Globus pallidus (tissue), 1 donor: ENCODE results near the gene CBARP.

ENCODE experiments used
- DNase-seq: peaks from one replicate; pipeline ENCODE4 v3.0.0-alpha.2; 2015; ENCODE audit warnings: low spot score

Gene CBARP

GRCh38 chr19:1265615-1266128, 27.9 kb upstream of the CBARP start:
- no peak for DNase-seq

GRCh38 chr19:1264801-1265614, 27.2 kb upstream of the CBARP start:
- DNase-seq: no peak

GRCh38 chr19:1263188-1263587, 25.4 kb upstream of the CBARP start:
- no peak for DNase-seq

GRCh38 chr19:1262623-1263123, 24.9 kb upstream of the CBARP start:
- DNase-seq: no peak

GRCh38 chr19:1261798-1262622, 24.2 kb upstream of the CBARP start:
- DNase-seq: no peak

GRCh38 chr19:1261538-1261797, 23.7 kb upstream of the CBARP start:
- DNase-seq: no peak

GRCh38 chr19:1260749-1261537, 23.1 kb upstream of the CBARP start:
- DNase-seq: peak; percentile 92

GRCh38 chr19:1259876-1260748, 22.3 kb upstream of the CBARP start:
- no peak for DNase-seq

GRCh38 chr19:1259206-1259875, 21.5 kb upstream of the CBARP start:
- no peak for DNase-seq

- no peak for DNase-seq
These were observed 21.0 kb upstream of the CBARP start for GRCh38 chr19:1258707-1259205.

- no peak for DNase-seq
These were observed 20.3 kb upstream of the CBARP start for GRCh38 chr19:1258163-1258492.

- no peak for DNase-seq
These were observed 19.8 kb upstream of the CBARP start for GRCh38 chr19:1257475-1258162.

GRCh38 chr19:1256646-1257474, 19.1 kb upstream of the CBARP start:
- DNase-seq: no peak

- DNase-seq: peak; percentile 93
These were observed 17.7 kb upstream of the CBARP start for GRCh38 chr19:1255186-1256161.

GRCh38 chr19:1254530-1255185, 16.9 kb upstream of the CBARP start:
- DNase-seq: peak; percentile 33

- peak; percentile 74 for DNase-seq
These were observed 16.3 kb upstream of the CBARP start for GRCh38 chr19:1254081-1254527.

GRCh38 chr19:1253514-1254080, 15.8 kb upstream of the CBARP start:
- no peak for DNase-seq
